T-helper 2 cell (primary cell): Measurements from ENCODE around the gene FILIP1L.
A peak's percentile ranks its signal among the peaks of the same experiment; 100 is the strongest.

Experiments
- DNase-seq, 5 experiments: peaks; one replicate each; pipeline versions ENCODE4 v3.0.0 to v3.0.0-alpha.2; 2012 to 2022
- total RNA-seq, 2 donors: gene quantifications; one replicate each; lab custom pipeline; 2026; lab: John Stamatoyannopoulos, UW

The FILIP1L gene
- 0 to 0.61 reads per million in 2 donors for total RNA-seq

DNA sequence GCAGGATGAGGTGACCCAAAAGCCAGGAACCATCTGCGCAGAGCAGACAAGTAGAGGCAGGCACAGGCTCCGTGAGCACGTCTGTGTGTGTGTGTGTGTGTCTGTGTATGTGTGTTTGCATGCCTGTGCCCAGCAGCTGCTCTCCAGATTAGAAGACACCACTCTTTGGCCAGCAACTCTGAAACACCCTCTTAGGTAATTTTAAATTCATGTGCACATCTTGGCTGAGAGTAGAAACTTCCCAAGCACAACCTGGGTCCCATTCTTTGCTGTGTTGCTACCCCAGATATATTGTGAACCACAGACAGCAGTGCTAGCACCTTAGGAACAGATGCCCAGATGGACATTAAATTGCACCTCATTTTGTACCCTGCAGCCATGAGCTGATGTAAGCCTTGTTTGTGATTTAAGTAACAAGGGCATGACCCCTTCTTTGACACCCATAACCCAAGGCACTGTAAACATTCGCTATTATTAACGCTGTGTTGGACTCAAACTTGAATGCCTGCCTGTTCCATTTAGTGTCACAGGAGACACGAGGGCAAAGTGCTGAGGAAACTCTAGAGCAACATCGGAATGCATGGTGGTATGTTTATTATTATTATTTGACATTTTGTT is at the start of gene FILIP1L:
FILIP1L (minus strand) TSS at position 89 of the 618 bp plus-strand sequence.
- DNase-seq, result no peak

DNA sequence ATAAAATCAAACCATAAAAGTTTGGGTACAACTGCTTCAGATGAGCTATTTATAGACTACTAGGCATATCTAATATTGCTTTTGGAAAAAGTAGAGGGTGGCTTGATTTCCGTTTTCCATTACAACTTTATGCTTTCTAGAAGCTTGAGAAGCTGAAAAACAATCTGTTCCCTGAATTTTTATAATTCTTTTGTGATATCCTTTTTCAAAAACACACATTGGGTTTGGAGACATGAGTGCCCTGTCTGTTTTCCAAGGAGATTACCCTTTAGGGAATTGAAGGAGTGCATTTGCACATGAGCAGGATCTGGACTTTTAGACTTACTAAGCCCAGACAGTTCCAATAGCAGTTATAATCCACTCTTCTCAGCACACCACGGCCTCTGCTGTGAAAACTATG is 49.5 kb upstream of the FILIP1L start:
- DNase-seq, result no peak

DNA sequence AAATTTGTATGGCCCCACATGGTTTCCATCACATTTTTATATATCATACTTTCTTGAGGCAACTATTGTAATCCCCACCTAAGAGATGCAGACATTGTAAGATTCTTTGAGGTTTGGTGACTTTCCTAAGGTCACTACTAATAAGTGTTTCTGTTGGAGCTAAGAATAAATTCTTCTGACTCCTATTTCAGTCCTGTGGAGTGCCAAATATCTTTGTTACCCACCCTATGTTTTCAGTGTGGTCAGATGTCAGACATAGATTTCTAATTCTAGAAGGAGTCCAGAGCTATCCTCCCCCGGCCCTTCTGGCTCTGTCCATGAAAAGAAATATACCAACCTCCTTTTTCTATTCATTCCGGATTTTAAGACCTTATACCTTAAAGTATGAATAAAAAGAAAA is 46.2 kb upstream of the FILIP1L start:
- no peak for DNase-seq

DNA sequence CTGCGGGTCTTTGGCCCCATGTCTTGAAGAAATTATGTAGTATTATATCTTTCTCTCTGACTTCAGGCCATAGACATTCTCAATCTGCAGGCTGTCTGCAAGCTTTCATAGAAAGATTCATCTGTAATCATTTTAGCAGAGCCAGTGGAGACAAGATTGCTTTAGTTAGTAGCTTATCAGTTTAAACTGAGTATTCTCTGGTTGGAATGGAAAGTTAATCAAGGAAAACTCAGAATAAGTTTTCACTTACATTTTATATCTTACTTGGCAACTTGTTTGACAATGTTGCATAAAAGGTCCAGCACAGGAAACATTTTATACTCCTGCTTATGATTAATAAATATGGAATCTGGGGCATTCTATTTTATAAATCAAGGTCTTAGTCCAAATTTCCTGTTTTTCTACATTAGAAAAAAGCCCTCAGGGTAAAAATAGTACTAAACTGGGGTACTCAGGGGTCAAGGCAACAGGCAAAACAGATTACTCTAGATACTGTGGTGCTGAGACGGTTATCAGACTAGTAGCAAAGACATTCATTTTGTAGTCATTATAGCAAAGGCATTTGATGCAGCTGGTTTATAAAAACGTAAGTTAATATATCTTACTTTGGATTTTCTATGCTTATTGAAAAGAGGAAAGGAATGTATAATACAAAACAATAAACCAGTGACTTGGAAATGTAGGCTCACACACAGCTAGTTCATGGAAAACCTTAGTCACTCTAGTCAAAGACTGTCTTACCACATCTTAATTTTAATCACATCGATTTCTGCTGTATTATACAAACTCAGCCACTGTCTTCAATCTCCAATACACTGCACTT is 45.2 kb upstream of the FILIP1L start:
- no peak for DNase-seq

DNA sequence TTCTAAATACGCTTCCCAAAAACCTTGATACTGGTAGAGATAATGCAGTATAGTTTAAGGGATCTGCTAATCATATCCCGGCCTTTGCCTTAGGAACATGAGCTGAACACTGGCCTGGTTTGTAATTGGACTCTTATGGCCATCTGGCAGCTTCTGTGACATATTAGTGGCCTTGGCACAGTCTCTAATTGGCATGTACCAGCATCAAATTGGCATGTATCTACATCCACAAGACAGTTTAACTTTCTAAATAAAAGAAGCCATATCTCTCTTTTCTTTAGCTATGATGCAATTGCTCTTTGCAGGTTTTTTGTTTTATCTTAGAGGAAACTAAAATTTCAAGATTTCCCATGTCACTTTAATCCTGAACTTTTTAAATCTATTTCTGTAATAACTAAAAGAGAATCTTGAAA is 44.6 kb upstream of the FILIP1L start:
- no peak for DNase-seq

DNA sequence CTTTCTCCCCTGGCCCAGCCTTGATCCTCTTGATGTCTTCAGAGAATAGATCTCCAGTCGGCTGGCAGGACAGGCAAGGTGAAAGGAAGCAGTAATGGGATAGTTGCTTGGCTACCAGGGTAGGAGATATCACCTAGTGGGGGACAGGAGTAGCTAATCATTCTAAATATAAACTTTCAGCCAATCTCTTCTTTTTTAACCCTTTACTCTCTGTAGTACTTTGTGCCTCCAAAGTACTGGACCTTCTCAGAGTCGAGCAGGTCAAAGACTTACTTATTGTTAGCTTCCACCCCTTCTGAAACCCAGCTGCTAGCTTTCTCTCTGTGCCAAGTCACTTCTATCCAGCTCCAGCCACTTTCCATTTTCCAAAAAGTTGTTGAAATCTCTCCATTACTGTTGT is 43.4 kb upstream of the FILIP1L start:
- no peak for DNase-seq

DNA sequence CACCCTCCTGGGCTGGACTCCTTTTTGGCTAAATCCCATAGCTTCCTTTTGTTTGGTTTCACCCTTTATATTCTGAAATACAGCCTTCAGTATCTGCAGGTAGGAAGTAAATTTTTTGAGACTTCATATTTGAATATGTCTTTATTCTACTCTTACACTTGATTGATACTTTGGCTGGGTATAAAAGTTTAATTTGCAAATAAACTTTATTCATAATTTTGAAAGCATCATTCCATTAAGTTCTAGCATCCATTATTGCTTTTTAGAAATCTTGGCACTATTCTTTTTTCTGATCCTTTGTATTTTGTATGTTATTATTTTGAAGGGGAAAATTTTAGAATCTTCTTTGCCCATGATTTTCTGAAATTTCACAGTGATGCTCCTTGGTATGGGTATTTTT is 41.3 kb upstream of the FILIP1L start:
- DNase-seq, result no peak

DNA sequence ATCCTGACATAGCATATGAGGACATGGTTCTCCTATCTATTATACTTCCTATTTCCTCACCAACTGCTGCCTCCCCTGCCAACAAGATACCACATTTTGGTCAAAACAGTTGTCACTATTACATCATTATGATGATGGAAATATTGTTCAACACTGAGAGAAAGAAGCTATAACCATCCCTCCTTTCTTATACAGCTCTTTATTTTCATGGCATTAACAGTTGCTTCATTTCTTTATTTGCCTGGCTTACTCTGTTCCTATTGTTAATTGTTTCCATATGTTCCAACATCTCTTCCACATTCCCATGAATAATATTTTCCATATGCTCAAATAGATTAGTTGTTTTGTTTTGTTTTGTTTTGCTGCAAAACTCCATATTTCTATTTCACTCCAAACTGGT is 40.8 kb upstream of the FILIP1L start:
- no peak for DNase-seq

DNA sequence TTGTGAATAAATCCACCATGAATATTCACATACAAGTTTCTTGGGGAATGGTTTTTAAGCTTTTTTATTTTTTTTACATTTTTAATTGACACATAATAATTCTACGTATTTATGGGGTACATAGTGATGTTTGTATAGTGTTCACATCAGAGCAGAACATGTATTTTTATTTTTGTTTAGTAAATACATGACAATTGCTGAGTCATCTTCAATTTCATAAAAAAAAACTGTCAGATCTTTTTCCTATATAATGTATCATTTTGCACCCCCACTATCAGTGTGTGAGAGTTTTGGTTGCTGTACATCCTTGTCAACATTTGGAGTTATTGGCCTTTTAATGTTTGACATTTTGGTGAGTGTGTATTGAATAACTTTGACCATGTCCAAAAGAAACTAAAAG is 39.9 kb upstream of the FILIP1L start:
- DNase-seq, result no peak

DNA sequence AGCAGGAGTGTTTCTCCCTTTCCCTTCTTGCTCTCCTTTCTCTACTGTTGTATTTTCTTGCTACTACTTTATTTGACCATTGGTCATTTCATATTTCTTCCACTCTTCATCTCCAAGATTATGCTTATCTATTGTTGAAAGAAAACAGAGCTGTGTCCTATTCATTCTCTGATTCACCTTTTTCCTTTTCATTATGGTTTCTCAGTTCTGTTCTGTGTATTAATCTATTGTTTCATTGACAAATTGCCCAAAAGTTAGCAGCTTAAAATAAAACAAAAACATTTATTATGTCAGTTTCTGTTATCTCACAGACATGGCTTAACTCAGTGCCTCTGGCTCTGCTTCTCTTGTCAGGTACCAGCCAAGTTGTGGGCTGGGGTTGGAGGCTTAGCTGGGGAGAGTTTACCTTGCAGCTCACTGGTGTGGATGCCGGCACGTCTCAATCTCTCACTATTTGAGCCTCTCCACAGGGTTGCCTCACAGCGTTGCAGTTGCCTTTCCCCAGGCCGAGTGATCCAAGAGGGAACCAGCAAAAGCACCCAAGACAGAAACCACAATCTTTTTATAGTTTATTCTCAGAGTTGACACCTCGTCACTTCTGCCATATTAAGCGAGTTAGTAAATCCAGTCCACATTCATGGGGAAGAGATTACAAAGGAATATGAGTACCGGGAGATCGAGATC is 36.9 kb upstream of the FILIP1L start:
- no peak for DNase-seq

DNA sequence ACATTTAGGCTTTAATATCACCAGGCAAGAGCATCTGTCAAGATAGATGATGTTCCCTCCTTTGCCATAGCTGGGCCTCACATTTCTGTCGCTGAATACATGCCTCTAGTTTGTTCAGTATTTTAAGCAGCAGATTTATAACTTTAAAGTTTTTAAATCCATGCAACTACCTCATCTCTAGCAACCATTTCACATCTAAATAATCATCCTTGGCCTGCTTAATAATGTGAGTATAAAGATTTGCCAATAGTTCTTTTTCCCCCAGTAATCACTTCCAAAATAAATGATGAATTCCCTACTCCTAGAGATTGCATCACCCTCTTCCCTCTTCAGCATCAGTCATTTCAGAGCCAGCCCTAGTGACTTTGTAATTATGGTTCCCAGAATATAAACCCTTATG is 36.2 kb upstream of the FILIP1L start:
- no peak for DNase-seq

DNA sequence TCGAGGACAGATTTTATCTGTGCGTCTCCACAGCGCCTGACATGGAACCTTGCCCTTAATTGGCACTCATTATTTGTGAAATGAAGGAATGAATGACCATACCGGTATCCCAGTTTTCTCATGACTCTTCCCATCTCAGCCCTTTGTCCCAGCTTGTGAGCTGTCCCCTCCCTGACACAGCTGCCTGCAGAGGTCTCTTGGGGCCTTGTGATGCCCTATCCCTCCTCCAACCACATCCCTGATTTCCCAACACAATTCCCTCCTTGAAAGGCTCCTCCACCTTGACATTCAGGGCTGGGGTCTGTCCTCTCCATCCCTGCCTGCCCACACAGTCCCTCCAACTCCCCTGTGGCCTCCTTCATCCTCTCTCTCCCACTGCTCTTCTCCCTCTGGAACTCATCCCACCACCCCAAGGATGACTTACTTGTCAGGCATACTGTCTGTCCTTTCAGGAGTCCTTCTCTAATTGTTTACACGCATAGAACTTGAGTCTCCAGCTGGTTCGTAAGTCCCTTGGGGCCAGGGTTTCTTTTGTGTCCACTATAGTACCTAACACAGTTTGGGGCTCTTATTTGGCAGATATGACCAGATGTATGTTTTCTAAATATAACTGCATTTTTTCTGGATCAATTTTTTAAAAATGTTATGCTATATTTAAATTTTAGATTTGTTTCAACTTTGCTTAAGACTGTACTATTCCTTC is 35.6 kb upstream of the FILIP1L start:
- DNase-seq, result no peak

DNA sequence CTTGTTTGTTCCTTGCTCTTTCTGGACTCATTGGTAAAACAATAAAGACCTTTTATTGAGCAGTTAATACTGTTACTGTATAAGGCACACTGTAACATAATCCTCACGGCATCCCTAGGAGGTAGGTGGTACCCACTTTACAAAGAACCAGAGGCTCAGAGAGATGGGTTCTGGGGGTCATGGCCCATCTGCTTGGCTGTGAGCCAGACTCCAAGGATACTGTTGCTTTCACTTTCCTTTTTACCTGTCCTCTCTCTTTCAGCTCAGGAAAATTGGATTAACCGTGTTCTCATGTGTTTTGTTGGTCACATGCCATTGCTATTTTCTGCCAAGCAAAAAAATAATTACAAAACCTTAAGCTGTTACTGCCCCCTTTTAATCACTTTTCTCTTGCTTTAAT is 34.8 kb upstream of the FILIP1L start:
- no peak for DNase-seq

DNA sequence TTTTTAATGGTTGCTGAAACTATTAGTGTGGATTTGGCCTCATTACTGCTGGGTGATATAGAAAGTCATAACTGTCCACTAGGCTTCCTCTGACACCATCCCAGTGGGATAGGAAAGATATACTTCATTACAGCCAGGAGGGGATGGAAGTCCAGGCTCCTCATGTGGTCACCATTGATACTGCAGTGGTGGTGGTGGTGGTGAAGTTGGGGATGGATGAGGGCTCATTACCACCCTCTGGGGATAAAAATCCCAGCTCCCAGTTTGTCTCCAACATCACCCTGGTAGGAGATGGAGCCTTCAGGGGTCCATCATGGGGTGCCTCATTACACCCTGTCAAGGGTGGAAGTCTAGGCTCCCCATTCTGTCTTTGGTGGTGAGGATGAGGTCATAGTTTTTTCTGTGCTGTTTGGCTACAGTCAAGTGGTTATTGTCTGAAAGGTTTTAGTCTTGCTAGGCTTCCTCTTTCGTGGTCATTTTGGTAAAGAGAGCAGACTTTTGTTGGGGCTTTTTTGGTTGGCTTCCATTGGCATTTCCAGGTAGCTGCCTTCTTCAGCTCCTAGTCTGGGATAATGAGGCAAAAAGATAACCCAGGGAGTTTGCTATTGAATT is 30.1 kb upstream of the FILIP1L start:
- peak in 1 of 5 experiments; percentile 34 for DNase-seq

DNA sequence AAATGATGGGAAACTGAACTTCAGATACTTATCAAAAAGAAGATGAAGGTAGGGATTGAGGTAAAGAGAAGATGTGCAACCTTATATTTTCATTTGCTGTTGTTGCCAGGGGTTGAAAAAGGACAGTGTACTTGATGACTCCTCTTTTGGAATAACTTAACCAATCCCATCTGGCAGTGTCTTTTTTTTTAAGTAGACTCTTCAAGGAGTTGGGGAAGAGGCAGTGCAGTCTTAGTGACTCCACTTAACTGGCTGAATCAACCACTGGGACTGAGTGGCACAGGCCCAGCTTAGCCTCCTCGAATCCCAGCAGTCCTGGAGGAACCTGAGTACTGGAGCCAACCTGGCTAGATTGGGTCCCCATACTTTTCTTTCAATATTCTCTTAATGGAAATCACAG is 27.3 kb upstream of the FILIP1L start:
- DNase-seq, result no peak

DNA sequence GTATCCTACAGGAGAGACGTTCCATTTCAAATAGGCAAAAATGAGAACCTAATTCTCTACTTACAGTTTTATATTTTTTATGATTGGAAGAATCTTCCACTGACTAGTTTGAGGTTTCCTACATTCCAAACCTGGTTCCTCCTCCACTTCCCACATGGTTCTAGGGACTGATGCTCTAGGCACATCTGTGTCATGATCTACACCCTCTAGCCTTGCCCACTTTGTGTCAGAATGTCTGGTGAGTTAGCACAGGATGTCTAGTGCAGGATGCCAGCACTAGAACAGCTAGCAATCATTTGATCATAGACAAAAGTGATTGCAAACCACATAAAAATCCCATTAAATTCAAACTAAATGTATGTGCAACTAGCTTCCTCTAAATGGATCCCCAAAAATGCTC is 26.7 kb upstream of the FILIP1L start:
- DNase-seq, result no peak

DNA sequence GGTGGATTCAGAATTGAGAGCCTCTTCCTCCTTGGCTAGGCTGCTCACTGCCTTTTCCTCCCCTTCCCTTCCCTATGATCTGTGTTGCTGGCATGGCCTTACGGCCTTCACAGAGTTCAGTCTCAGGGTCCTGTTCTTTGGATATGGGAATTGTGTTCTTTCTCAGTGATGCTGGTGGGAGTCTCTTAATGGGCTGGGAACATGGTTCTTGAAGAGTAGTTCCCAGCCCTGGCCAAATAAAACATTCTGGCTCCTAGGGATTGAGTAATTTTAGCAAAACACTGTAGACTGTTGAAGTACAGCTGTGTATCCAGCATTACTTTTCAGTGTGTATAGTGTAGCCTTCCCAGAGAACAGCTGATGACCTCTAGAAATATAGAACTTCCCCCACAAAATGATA is 22.6 kb upstream of the FILIP1L start:
- no peak for DNase-seq

DNA sequence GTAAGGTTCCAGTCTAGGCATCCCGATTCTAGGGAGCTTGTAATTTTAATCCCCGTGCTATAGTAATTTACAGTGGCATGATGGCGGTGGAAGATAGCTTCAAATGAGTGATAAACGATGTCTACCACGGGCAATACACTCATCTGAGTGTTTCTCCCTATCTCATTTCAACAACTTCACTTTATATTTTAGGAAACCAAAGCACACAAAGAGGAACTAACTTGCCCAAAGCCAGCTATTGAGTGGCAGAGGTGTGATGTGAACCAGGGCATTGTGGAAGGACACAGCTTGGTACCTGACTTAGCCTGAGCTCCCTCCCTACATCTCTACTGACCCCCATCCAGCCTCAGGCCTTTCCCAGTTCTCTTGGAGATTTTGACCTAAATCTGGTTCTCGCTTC is 16.9 kb upstream of the FILIP1L start:
- no peak for DNase-seq

DNA sequence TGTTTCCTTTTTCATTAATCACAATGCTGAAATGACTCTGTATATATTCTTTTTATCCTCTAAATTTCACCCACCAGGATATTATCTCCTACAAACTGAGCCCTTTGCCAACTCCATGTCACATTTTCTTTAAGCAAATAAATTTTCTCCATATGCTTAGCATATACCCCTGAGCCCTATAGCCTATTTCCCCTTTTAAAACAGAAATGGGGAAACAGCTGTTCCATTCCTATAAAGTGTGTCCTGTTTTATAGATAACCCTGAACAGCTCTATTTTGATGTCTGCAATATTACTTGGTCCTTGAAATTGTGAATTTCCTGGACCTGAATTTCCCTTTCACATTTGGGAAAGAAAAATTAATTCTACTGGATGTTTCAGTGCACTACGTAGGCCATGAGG is 15.6 kb upstream of the FILIP1L start:
- no peak for DNase-seq

DNA sequence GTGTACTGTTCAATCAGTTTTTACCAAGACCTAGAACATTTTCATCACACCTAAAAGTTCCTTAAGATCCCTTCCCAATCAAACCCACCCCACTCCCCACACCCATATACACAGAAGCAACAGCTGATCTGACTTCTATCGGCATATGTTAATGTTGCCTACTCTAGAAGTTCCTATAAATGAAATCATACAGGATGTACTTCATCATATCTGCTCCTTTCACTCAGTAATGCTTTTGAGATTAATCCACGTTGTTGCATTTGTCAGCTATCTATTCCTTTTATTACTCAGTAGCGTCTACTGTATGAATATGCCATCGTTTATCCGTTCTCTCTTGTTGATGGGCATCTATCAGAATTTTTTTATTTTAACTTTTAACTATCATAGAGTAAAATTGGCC is 14.3 kb upstream of the FILIP1L start:
- DNase-seq, result no peak

DNA sequence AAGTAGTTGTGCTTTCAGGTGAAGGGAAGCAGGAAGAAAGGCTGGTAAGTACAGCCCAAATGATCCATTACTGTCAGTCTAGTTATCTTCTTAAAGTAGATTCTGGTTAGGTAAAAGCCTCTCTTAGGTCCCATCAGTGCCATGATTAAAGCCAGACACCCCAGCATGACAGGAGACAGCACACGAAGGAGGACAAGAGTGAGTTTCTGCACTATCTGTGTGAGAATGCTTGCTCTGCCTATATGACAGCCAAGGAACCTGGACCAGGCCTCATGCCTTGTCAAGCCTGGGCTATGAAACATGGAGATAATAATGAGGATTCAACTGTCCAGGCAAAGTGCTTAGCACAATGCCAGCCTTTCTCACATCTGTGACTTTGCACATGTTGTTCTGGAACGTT is 13.5 kb upstream of the FILIP1L start:
- no peak for DNase-seq

DNA sequence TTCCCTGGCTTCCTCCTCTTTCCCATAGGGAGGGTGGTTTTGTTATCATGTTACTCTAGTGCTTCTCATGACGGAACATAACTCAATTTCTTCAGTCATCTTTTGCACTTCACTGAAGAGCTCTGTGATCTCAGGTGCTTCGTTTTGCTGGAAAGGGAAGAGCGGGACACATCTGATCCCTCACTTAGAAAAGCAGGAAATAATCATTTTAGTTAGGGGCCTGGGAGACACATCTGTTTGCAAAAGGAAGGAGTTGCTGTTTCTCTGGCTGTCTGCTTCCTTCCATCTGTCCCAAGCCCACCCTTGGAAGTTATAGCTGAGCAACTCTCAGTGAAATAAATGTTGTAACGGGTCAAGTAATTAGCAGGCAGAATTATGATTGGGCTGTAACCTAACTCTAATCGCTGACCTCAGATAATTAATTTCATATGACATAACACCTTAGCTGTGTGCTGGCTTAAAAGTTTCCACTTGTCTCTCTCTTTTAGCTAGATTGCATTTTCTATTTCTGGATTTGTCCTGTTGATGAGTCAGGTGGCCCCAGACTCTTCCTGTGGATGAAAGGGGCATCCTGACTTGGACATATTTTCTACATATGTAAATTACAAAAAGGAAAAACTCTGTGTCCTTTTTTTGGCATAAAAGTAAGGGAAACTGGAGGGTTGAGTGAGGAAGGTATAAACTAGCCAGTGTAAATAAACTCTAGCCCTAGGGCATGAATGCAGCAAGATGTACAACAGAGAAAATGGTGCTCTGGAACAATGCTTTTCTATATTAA is 11.0 kb upstream of the FILIP1L start:
- DNase-seq, result no peak
